ENCODE data around the gene ZFYVE9.
"Not testable (repeated sequence)": the region's sequence is repeated elsewhere in the genome, so short reads cannot be mapped to it uniquely, and the experiment has no call there.

Gene ZFYVE9

DNA sequence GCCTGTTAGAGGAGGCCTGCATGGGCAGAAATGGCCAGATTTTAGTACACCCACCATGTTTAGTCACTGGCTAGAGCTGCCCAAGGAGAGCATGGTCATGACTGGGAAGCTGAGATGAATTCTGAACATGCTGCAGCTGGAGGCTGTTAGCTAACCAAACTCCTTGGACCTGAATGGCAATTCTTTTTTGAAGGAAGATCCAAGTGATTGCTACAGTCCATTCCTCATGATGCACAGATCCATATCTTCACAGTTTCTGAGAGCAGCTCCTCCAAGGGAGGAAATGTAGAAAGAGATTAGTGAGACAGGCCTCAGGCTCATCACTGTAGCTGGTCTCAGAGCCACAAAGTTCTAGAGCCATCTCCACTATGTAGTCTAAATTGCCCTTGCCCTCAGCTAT is 11.1 kb downstream of the ZFYVE9 start:
- Histone ChIP-seq H3K4me3 (ENCODE audit: low read length) (no peak overlapping the region), H3K36me3 (ENCODE audit: insufficient read depth, low read length) (no peaks in the 10 kb centered on the region), H3K27ac (ENCODE audit: low read depth, low read length) (no peak overlapping the region), H3K9ac (ENCODE audit: low read depth, low read length) (no peak overlapping the region), H3K4me1 (ENCODE audit: insufficient read depth, low read length) (no peaks in the 10 kb centered on the region), H3K9me3 (ENCODE audit: insufficient read depth, low read depth, low read length) (peaks cover 8% of the 10 kb centered on the region), H3K27me3 (ENCODE audit: insufficient read depth, low read length) (no peaks in the 10 kb centered on the region)

DNA sequence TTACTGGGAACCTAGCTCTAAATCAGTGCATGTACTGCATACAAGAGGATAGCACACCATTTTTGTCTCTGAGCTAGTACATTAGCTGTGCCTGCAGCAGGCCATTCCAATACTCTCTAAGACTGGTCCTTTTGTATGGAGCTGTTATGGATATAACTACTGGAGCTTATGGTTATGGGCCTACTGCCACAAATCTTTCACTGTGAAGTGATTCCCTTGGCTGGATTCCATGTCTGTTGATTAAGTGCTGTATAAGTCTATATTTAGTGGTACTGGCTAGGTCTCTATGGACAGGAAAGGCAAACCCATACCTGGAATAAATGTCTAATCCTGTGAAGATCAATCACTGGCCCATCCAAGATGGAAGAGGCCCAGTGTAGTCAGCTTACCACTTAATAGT is 12.0 kb downstream of the ZFYVE9 start:
- no peaks in the 10 kb centered on the region for H3K36me3 ChIP-seq (ENCODE audit: insufficient read depth, low read length)
- H3K4me3 ChIP-seq (ENCODE audit: low read length), result no peak overlapping the region
- no peaks in the 10 kb centered on the region for H3K27me3 ChIP-seq (ENCODE audit: insufficient read depth, low read length)
- H3K9me3 ChIP-seq (ENCODE audit: insufficient read depth, low read depth, low read length), result peaks cover 10% of the 10 kb centered on the region
- H3K27ac ChIP-seq (ENCODE audit: low read depth, low read length), result no peak overlapping the region
- no peaks in the 10 kb centered on the region for H3K4me1 ChIP-seq (ENCODE audit: insufficient read depth, low read length)
- no peak overlapping the region for H3K9ac ChIP-seq (ENCODE audit: low read depth, low read length)

DNA sequence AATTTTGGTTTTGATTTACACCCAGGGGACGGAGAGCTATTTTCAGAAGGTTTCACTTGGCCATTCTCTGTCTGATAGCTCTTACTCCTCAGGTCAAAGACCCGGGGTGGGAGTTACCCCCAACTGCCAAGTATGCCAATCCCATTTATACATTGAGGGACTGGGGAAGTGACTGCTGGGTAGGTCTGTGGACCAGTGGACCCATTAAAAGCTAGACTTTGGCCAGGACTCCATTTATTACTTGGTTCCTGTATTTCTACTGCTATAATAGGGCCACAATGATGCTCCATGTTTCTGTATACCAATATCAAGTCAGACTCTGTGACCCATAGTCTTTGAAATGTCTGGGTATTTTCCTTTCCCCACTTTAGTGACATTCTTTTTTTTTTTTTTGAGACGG is 14.6 kb downstream of the ZFYVE9 start:
- no peak overlapping the region for H3K4me3 ChIP-seq (ENCODE audit: low read length)
- no peak overlapping the region for H3K27ac ChIP-seq (ENCODE audit: low read depth, low read length)
- H3K4me1 ChIP-seq (ENCODE audit: insufficient read depth, low read length), result no peaks in the 10 kb centered on the region
- H3K36me3 ChIP-seq (ENCODE audit: insufficient read depth, low read length), result no peaks in the 10 kb centered on the region
- H3K9ac ChIP-seq (ENCODE audit: low read depth, low read length), result no peak overlapping the region
- WGBS, result 63% methylated on average over 3 of the region's 3 CpGs
- H3K27me3 ChIP-seq (ENCODE audit: insufficient read depth, low read length), result no peaks in the 10 kb centered on the region
- peaks cover 10% of the 10 kb centered on the region for H3K9me3 ChIP-seq (ENCODE audit: insufficient read depth, low read depth, low read length)

DNA sequence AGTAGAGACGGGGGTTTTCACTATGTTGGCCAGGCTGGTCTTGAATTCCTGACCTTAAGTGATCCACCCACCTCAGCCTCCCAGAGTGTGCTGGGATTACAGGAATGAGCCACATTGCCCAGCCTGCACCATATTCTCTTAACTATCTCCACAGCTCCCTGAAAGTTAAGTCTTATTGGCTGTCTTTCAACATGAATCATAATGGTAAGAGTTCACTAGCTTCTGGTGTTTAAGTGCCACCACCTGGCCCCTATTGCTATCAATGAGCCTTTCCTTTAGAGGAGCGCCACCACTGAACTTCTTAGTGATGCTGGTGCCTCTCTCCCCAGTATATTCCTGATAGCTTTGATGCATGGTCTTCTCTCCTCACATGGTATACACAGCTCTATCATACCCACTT is 15.7 kb downstream of the ZFYVE9 start:
- peaks cover 10% of the 10 kb centered on the region for H3K9me3 ChIP-seq (ENCODE audit: insufficient read depth, low read depth, low read length)
- H3K9ac ChIP-seq (ENCODE audit: low read depth, low read length), result no peak overlapping the region
- no peak overlapping the region for H3K4me3 ChIP-seq (ENCODE audit: low read length)
- H3K27ac ChIP-seq (ENCODE audit: low read depth, low read length), result no peak overlapping the region
- WGBS, result 96% methylated on average over 2 of the region's 2 CpGs
- no peaks in the 10 kb centered on the region for H3K36me3 ChIP-seq (ENCODE audit: insufficient read depth, low read length)
- H3K27me3 ChIP-seq (ENCODE audit: insufficient read depth, low read length), result no peaks in the 10 kb centered on the region
- H3K4me1 ChIP-seq (ENCODE audit: insufficient read depth, low read length), result no peaks in the 10 kb centered on the region

DNA sequence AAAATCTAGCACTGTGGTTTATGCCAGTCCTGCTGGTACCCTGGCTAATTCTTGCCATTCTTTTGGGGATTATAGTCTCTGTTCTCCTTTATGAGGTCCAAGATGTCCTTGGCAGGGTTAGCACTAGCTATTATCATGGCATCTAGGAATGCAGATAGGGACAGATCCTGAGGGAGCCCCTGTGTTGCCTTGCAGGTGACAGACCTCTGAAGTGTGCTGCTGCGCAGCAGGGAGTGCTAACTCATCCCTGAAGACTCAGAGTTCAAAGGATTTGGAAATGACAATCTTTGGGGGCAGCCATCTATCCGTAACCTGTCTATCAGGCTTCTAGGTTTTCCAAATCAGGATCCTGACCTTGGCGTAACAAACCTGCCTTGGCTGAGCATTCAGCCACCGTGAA is 16.3 kb downstream of the ZFYVE9 start:
- no peaks in the 10 kb centered on the region for H3K4me1 ChIP-seq (ENCODE audit: insufficient read depth, low read length)
- no peaks in the 10 kb centered on the region for H3K27me3 ChIP-seq (ENCODE audit: insufficient read depth, low read length)
- H3K9me3 ChIP-seq (ENCODE audit: insufficient read depth, low read depth, low read length), result peaks cover 10% of the 10 kb centered on the region
- no peak overlapping the region for H3K27ac ChIP-seq (ENCODE audit: low read depth, low read length)
- H3K9ac ChIP-seq (ENCODE audit: low read depth, low read length), result no peak overlapping the region
- WGBS, result 94% methylated on average over 4 of the region's 4 CpGs
- H3K4me3 ChIP-seq (ENCODE audit: low read length), result no peak overlapping the region
- no peaks in the 10 kb centered on the region for H3K36me3 ChIP-seq (ENCODE audit: insufficient read depth, low read length)

DNA sequence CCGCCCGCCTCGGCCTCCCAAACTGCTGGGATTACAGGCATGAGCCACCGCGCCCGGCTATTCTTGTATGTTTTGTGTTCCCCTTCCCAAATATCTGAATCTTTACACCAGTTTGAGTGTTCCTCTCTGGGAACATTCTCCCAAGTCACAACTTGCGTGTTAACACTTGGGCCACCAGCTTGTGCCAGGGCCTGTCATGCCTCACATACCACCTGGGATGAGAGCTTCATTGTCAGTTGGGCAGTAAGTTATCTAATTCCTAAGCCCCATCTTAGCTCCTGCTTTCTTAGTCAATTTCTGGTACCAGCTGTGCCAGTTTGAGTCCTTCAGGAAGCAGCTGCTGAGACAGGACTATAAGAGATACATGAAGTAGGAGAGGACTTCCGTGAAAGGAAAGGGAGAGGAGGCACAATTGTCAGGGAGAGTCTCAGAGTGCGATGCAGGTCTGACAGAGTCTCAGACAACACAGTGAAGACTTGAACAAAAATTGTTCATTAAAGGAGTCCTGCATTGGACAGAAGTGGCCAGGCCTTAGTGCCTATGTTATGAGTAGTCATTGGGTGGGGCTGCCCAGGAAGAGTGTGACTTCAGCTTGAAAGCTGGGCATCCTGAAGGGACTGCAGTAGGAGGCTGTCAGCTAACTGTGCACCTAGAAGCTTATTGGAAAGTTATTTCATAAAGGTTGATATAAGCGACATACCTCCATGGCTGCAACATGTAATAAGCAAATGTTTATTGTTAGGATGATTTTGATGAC is 17.3 kb downstream of the ZFYVE9 start:
- 96% methylated on average over 10 of the region's 10 CpGs for WGBS
- no peaks in the 10 kb centered on the region for H3K4me1 ChIP-seq (ENCODE audit: insufficient read depth, low read length)
- H3K36me3 ChIP-seq (ENCODE audit: insufficient read depth, low read length), result no peaks in the 10 kb centered on the region
- H3K9ac ChIP-seq (ENCODE audit: low read depth, low read length), result no peak overlapping the region
- no peak overlapping the region for H3K4me3 ChIP-seq (ENCODE audit: low read length)
- peaks cover 10% of the 10 kb centered on the region for H3K9me3 ChIP-seq (ENCODE audit: insufficient read depth, low read depth, low read length)
- H3K27me3 ChIP-seq (ENCODE audit: insufficient read depth, low read length), result no peaks in the 10 kb centered on the region
- no peak overlapping the region for H3K27ac ChIP-seq (ENCODE audit: low read depth, low read length)

DNA sequence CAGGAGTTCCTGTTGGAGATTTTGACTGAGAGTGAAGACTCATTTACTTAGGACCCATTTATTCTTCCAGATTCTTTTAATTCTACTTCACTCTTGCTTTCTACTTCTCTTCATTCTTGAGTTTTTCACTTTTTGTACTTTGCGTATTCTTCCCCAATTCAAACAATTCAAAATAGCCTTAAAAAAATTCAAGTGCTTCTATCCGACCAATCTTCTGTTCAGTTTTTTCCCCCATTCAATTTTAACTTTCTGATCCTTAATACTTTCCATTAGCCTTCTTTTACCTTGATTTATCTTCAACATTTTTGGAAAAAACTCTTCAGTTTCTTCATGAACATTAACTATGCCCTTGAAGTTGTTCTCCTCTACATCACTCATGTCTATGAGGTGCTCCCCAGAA is 21.1 kb downstream of the ZFYVE9 start:
- Histone ChIP-seq H3K9ac (ENCODE audit: low read depth, low read length) (no peak overlapping the region), H3K27me3 (ENCODE audit: insufficient read depth, low read length) (no peaks in the 10 kb centered on the region), H3K27ac (ENCODE audit: low read depth, low read length) (no peak overlapping the region), H3K36me3 (ENCODE audit: insufficient read depth, low read length) (no peaks in the 10 kb centered on the region), H3K9me3 (ENCODE audit: insufficient read depth, low read depth, low read length) (peaks cover 3% of the 10 kb centered on the region), H3K4me1 (ENCODE audit: insufficient read depth, low read length) (no peaks in the 10 kb centered on the region), H3K4me3 (ENCODE audit: low read length) (no peak overlapping the region)
- 93% methylated on average over 2 of the region's 2 CpGs for WGBS

DNA sequence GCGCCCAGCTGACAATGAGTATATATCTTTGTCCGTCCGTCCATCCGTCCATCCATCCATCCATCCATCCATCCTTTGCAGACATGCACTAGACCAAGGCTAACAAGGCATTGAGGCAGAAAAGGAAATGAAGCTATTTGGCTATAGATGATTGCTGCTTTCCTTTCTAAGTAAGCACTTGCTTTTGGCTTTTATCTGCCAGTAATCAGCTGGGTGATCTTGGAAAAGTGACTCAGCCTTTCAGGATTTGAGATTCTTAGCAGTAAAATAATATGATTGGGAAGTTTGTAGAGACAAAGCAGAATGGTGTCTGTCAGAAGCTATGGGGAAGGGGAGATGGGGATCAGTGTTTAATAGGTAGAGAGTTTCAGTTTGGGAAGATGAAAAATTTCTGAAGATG is 22.7 kb downstream of the ZFYVE9 start:
- WGBS, result 91% methylated on average over 4 of the region's 4 CpGs
- H3K9me3 ChIP-seq (ENCODE audit: insufficient read depth, low read depth, low read length), result no peaks in the 10 kb centered on the region
- no peaks in the 10 kb centered on the region for H3K27me3 ChIP-seq (ENCODE audit: insufficient read depth, low read length)
- no peaks in the 10 kb centered on the region for H3K4me1 ChIP-seq (ENCODE audit: insufficient read depth, low read length)
- H3K9ac ChIP-seq (ENCODE audit: low read depth, low read length), result no peak overlapping the region
- no peaks in the 10 kb centered on the region for H3K36me3 ChIP-seq (ENCODE audit: insufficient read depth, low read length)
- H3K27ac ChIP-seq (ENCODE audit: low read depth, low read length), result no peak overlapping the region
- no peak overlapping the region for H3K4me3 ChIP-seq (ENCODE audit: low read length)

DNA sequence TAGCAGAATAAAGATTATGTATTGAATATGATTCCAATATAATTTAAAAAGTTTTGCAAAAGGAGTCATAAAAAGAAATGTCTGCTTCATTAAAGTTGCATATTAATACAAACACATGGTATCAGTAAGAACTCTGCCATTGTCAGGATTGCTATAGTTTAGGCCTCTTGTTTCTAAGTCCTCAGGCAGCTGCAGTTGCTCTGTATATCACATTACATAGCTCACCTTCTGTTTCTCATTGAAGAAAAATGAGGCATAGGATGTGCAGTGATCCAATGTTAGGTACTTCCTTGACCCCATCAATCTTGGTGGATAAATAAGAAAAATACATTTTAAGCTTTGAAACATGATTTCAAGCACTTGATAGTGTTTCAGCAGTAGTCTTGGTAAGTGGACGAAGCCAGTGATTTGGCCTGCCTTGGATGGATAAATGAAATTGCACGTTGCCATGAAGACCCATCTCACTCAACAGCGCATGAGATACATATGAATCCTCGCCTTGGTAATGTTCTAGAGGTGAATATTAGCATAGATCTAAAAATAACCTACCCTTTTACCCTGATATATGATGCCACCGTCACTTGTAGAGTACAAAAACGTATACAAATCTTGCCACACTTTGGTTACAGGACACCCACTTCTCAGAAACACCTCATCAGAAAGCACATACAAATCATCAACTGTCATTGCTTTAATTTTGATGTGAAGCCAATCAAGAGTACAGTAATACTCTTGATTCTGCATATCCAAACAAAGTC is 25.3 kb downstream of the ZFYVE9 start:
- WGBS, result 91% methylated on average over 4 of the region's 6 CpGs
- H3K36me3 ChIP-seq (ENCODE audit: insufficient read depth, low read length), result 0 out of 2 replicates have a peak, but pooled peaks cover 3% of the 10 kb centered on the region
- H3K4me3 ChIP-seq (ENCODE audit: low read length), result no peak overlapping the region
- H3K4me1 ChIP-seq (ENCODE audit: insufficient read depth, low read length), result no peaks in the 10 kb centered on the region
- no peak overlapping the region for H3K9ac ChIP-seq (ENCODE audit: low read depth, low read length)
- no peaks in the 10 kb centered on the region for H3K27me3 ChIP-seq (ENCODE audit: insufficient read depth, low read length)
- no peak overlapping the region for H3K27ac ChIP-seq (ENCODE audit: low read depth, low read length)
- peaks cover 10% of the 10 kb centered on the region; the same call in 1 of the 2 replicates for H3K9me3 ChIP-seq (ENCODE audit: insufficient read depth, low read depth, low read length)

DNA sequence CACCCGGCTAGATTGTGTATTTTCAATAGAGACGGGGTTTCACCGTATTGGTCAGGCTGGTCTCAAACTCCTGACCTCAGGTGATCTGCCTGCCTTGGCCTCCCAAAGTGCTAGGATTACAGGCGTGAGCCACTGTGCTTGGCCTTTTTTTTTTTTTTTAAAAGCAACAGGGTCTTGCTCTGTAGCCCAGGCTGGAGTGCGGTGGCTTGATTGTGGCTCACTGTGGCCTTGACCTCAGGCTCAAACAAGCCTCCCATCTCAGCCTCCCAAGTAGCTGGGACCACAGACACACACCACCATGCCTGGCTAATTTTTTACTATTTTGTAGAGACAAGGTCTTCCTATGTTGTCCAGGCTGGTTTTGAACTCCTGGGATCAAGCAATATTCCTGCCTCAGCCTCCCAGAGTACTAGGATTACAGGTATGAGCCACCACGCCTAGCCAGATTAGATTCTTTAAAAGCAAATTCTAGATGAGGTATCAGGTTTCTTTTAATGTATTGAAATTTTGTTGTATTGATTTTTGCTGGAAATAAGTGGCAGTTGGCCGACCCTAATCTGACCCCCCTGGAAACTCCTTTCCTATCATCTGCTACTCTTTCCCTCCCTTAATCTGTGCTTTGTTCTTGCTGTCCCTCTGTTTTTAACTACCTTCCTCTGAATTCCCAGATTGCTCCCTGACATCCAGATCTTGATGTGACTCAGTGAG is 26.6 kb downstream of the ZFYVE9 start:
- Histone ChIP-seq H3K9ac (ENCODE audit: low read depth, low read length) (no peak overlapping the region), H3K4me3 (ENCODE audit: low read length) (no peak overlapping the region), H3K9me3 (ENCODE audit: insufficient read depth, low read depth, low read length) (peaks cover 10% of the 10 kb centered on the region; the same call in 1 of the 2 replicates), H3K27me3 (ENCODE audit: insufficient read depth, low read length) (no peaks in the 10 kb centered on the region), H3K36me3 (ENCODE audit: insufficient read depth, low read length) (0 out of 2 replicates have a peak, but pooled peaks cover 3% of the 10 kb centered on the region), H3K4me1 (ENCODE audit: insufficient read depth, low read length) (no peaks in the 10 kb centered on the region), H3K27ac (ENCODE audit: low read depth, low read length) (no peak overlapping the region)
- WGBS, result 93% methylated on average over 7 of the region's 7 CpGs

DNA sequence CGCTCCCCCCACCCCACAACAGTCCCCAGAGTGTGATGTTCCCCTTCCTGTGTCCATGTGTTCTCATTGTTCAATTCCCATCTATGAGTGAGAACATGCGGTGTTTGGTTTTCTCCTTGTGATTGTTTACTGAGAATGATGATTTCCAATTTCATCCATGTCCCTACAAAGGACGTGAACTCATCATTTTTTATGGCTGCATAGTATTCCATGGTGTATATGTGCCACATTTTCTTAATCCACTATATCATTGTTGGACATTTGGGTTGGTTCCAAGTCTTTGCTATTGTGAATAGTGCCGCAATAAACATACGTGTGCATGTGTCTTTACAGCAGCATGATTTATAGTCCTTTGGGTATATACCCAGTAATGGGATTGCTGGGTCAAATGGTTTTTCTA is 29.3 kb downstream of the ZFYVE9 start:
- H3K4me3 ChIP-seq (ENCODE audit: low read length); H3K4me1 ChIP-seq (ENCODE audit: insufficient read depth, low read length); H3K27me3 ChIP-seq (ENCODE audit: insufficient read depth, low read length); H3K36me3 ChIP-seq (ENCODE audit: insufficient read depth, low read length); H3K9ac ChIP-seq (ENCODE audit: low read depth, low read length); H3K27ac ChIP-seq (ENCODE audit: low read depth, low read length): not testable (repeated sequence)
- no CpG with 5 or more reads among the region's 5 CpGs for WGBS
- peaks cover 10% of the 10 kb centered on the region; the same call in 1 of the 2 replicates for H3K9me3 ChIP-seq (ENCODE audit: insufficient read depth, low read depth, low read length)

Measured in HUES64 (cell line).